GM19351 (cell line): ENCODE data around the gene TIMM17B.

Source experiments
- ATAC-seq: cut with Tn5 transposase; IDR thresholded peaks from one replicate; pipeline ENCODE4 v1.9.1; 2021; ENCODE audit warnings: mild to moderate bottlenecking, moderate library complexity; ENCODE audit not compliant: unreplicated experiment

TIMM17B gene

GRCh38 chrX:48919360-48919841, 21.8 kb upstream of the TIMM17B start:
- peak; percentile 24 for ATAC-seq

DNA sequence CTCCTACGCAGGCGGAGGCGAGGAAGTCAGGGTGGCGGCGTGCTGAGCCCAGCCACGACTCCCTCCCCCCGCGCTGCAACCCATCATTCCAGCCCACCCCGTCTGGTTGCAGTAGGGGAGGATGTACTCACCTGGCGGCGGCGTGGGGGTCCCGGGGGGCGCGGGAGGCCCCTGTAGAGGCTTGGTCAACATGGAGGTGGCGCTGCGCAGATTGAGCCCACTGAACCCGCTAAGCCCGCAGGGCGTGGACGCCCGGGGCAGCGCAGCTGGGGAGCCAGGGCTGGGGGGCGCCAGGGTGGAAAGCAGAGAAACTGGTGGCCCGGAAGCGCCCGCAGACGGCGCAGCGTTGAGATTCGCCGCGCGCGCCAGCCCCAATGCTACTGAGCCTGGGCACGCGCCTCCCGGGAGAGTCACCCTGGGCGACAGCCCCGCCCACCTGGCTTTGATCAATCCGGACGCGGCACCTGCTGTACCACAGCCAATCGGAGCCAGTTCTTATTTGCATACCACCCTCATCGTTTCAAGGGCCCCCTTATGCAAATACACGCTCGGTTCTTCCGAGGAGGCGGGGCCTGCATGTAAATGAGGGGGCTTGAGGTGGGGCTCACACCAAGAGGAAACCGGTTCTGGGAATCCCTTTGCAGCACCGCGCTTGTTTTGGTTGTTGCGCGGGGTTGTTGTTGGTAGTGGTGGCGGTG, 21.2 kb upstream of the TIMM17B start, which contains the start of gene PIM2:
Gene PIM2, minus strand, starts transcription at position 382 of the 698 bp plus-strand sequence. Its CDS starts 190 bp downstream, at position 192.
- ATAC-seq = peak; percentile 70

- ATAC-seq = no peak
Observed at GRCh38 chrX:48918301-48918642, 20.7 kb upstream of the TIMM17B start.

- ATAC-seq = peak; percentile 46
Observed at GRCh38 chrX:48917139-48918001, 19.8 kb upstream of the TIMM17B start.

DNA sequence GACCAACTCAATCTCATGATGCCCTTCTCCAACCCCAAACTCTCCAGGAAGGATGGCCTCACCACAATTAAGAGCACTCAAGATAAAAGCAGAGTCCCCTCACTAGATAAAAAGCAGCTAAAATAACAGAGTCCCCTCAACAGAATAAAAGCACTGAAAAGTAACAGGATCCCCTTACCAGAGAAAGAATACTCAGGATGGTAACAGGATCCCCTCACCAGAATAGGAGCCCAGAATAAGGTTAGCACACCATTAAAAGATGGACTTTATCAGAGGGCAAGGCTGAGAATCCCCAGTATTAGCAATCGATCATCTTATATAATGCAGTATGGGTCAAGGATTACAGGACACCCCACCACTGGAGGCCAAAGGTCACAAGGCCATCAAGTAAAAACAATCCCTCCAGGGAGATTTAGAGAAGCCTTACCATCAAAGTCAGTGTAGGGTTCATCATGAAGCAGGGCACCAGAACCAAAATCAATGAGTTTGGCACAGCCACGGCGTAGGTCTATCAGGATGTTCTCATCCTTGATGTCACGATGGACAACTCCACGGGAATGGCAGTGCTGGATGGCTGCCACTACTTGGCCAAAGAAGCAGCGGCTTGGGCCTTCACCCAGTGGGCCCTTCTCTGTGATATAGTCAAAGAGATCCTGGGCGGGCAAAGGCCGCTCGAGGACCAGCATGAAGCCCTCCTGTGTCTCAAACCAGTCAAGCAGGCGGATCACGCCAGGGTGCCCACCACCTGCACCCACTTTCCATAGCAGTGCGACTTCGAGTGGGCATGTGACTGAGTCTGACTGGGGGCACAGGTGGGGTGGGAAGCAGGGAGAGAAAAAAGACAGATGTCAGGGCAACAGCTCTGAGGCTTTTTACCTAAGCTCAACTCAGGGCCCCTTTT, 17.3 kb upstream of the TIMM17B start:
- no peak for ATAC-seq

GRCh38 chrX:48913605-48914366, 16.2 kb upstream of the TIMM17B start:
- no peak for ATAC-seq

DNA sequence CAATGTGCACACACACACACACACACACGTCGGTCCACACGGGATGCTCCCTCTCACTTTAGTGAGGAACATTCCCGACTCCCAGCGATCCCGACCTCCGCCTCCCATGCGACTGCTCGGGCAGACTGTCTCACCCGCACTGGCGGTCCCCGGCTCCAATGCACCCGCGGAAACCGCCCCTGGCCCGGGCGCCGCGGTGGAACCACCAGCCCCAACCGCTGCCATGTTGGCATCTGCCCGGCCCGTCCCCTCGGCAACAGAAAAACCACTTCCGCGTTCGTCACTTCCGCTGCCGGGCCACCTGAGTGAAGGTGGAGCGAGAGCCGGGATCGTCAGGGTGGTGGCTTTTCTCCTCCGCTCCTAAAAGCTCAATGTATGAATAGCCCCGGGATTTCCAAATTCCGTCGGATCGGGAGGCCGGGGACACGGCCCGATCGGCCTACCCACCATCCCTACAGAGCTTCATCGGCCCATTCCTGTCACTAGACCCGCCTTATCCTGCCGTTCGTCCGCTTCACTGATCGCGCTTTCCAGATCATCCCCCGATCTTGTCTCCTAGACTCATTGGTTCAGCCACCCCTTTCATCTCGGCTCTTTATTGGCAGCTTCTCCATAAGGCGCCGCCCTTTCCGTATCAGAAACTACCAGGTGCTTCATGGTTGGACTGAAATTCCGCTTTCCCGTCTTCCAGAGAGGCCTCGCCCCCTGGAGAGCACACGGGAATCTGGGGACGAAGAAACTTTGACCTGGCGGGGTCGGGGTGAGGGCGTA, 14.0 kb upstream of the TIMM17B start, which contains the start of gene SLC35A2:
Gene SLC35A2, minus strand, starts transcription at position 235 of the 771 bp plus-strand sequence. Its CDS starts 10 bp downstream, at position 225.
- peak; percentile 62 for ATAC-seq

DNA sequence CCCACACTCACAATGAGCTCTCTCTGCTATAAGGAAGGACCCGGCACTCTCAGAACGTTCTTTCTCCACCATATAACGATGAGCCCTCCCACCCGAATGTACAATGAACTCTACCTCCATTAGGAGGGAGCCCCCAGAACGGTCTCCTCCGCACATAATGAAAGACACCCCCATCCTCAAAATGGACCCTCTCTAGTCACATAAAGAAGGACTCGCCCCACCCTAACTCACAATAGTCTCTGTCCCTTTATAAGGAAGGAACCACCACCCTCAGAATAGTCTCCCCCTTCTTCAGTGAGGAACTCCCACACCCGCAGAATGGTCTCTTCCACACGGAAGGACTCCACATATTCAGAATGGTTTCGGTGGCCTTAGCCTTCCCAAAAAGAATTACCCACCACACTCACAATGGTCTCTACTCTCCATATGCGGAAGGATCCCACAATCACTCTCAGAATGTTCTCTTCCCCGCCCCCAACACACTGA, 13.4 kb upstream of the TIMM17B start:
- peak; percentile 5 for ATAC-seq

GRCh38 chrX:48909703-48910294, 12.2 kb upstream of the TIMM17B start:
- no peak for ATAC-seq

GRCh38 chrX:48908600-48908999, 11.0 kb upstream of the TIMM17B start:
- no peak for ATAC-seq

DNA sequence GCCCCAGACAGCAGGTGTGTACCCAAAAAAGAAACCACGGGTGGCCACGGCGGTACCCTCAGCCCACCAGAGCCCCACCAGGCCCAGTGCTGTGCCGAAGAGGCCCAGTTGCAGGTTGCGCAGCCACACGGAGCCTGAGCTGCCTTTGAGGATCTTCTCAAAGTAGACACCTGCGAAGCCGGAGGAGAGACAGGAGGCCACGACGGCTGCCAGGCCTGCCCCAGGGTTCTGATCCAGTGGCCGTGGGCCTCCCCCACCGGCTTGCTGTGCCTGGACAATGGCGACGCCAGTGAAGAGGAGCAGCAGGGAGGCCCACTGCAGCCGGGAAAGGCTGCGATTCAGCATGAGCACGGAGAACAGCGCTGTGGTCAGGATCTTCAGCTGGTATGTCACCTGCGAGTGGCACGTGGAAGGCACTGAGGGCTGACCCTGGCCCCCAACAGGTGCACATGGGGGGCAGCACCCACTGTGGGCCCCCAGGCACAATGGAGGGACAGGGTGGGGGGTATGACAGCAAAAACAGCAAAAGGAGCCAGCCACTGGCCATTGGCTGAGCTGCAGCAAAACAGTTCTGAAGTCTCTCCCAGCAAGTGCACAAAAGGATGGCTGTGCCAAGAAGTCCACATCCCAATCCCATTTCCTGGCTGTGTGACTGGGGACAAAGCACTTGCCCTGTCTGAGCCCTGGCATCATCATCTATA, 7.7 kb upstream of the TIMM17B start:
- ATAC-seq = no peak

DNA sequence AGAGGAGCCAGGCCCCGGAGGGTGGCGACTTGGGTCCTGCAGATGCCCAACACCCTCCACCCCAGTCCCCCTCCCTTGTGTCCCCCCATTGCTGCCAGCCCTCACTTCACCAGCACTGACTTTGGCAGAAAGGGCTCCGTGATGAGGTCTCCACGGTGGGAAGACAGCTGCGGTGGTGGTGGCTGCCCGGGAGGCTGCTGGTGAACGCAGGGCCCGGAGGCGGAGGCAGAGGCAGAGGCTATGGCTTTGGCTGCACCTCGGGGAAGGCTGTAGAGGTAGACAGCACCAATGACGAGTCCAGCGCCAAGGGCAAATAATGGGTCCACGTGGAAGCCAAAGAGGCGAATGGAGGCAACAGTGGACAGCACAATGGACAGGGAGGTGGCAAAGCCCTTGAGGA, 7.1 kb upstream of the TIMM17B start:
- no peak for ATAC-seq

- ATAC-seq = no peak
Observed at GRCh38 chrX:48904180-48904579, 6.6 kb upstream of the TIMM17B start.

DNA sequence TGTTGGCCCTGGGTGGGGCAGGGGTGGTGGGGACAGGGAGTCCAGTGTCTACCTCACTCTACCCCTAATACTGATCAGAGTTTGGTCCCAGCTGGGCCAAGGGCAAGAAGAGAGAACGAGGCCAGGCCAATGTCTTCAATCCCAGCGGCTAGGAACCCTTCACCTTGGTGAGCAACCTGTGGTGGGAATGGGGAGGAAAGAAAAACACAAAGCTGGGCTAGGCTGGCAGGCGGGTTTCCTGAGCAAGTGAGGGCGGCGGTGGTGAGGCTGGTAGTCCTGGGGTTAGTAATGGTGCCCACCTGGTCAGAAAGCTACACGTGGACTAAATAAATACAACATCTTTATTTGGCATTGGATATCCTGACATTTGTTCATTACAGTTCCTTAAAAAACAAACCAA, 5.7 kb upstream of the TIMM17B start:
- no peak for ATAC-seq

DNA sequence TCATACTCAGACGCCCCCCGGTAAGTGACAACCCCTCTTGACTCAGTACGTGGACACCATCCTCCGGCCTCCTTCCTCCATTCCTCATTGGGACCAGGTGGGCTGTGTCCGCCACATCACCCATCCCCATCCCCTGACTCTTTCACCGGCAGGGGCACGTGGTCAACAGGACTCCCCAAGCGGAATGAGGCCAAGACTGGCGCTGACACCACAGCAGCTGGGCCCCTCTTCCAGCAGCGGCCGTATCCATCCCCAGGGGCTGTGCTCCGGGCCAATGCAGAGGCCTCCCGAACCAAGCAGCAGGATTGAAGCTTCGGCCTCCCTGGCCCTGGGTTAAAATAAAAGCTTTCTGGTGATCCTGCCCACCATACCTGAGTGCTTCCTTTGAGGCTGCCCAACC, 5.2 kb upstream of the TIMM17B start:
- no peak for ATAC-seq

DNA sequence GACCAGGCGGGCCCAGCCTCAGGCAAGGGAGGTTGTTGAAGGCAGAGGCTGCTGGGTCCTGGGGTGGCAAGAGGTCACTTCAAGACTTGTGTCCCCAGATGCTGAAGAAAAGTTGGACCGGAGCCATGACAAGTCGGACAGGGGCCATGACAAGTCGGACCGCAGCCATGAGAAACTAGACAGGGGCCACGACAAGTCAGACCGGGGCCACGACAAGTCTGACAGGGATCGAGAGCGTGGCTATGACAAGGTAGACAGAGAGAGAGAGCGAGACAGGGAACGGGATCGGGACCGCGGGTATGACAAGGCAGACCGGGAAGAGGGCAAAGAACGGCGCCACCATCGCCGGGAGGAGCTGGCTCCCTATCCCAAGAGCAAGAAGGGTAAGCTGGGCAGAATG, 4.6 kb upstream of the TIMM17B start:
- no peak for ATAC-seq

- no peak for ATAC-seq
Observed at GRCh38 chrX:48901069-48901468, 3.5 kb upstream of the TIMM17B start.

GRCh38 chrX:48899078-48899410, 1.5 kb upstream of the TIMM17B start:
- no peak for ATAC-seq
